Measurements from ENCODE around the gene IFIT5.
"Not testable (repeated sequence)": the region's sequence is repeated elsewhere in the genome, so short reads cannot be mapped to it uniquely, and the experiment has no call there.

IFIT5 gene

DNA sequence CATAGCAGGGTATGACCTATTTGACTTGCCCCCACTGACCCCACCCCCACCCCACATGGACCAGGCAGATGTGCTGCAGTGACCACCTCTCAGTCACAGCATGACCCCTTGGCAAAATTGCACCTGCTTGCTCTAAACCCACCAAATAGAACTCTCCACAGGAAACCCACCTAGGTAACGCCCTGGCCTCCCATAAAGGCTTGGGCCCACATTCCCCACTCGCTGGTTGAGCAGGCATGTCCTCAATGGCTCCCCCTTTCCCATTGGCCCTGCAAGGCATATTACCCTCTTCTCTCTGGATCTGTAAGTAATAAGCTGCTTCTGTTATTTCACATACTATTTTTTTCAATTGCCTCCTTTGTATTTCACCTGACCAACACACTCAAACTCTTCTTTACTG lies 19.2 kb upstream of the IFIT5 start:
- no peak for DNase-seq

DNA sequence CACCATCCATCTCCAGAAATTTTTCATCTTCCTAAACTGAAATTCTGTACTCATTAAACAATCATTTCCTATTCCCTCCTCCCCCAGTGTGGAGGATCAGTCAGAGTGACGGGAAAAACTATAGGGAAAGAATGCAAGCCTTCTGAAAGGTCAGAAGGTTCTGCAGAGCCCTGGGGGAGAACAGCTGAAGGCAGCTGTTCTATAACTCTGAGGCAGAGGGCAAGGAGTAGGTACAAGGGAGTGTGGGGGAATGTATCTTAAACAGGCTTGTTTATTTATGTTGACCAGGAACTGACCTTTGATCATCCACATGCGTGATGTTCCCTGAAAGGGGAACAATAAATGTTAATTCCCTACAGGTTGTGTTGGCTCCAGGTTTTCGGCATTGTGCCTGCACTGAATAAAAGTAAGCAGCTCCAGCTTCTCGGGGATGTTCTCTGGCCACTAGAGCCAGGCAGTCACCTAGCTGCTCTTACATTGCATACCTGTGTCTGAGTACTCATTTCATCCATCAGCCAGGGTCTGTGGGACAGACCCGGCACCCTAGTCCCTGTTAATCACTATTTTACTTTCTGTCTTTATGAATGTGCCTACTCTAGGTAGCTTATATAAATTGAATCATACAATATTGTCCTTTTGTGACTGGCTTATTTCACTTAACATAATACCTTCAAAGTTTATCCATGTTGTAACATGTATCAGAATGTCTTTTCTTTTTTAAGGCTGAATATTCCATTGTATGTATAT lies 16.2 kb upstream of the IFIT5 start:
- DNase-seq = no peak

- no peak for DNase-seq
Observed at GRCh38 chr10:89399956-89400355, 14.4 kb upstream of the IFIT5 start.

GRCh38 chr10:89403043-89403442 lies 11.3 kb upstream of the IFIT5 start:
- no peak for DNase-seq

DNA sequence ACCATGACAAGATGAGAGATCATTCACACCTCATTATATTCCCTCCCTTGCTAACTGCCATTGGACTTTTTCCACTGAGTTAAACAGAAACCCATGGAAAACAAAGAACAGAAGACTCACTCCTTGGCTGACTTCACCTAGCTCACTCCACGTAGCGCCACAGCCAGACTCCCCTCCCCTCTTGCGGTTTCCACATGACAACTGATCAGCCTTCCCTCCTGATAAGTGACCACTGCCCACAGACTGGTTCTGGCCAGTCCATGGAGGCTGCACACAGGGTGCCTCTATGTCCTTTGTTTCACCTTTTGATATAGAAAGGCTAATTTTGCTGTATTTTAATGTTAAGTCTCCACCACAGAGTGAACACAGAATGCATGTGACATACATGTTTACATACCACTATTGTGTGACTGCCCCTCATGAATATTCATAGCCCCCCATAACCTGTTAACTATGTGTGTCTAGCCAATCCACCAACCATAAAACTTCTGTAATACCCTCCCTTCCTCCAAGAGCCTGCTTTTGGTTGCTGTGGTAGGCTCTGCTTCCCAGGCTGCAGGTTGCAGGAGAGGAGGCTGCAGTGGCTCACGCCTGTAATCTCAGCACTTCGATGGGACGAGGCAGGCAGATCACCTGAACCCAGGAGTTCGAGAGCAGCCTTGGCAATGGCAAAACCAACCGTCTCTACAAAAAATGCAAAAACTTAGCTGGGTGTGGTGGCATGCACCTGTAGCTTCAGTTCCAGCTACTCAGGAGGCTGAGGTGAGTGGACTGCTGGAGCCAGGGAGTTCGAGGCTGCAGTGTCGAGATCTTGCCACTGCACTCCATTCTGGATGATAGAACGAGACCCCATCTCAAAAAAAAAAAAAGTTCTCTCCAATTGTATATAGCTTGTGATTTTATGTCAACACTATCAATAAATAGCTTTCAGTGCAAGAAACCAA lies 10.0 kb upstream of the IFIT5 start:
- DNase-seq = peak; percentile 31

GRCh38 chr10:89406178-89406577 lies 8.2 kb upstream of the IFIT5 start:
- not testable (repeated sequence) for DNase-seq

DNA sequence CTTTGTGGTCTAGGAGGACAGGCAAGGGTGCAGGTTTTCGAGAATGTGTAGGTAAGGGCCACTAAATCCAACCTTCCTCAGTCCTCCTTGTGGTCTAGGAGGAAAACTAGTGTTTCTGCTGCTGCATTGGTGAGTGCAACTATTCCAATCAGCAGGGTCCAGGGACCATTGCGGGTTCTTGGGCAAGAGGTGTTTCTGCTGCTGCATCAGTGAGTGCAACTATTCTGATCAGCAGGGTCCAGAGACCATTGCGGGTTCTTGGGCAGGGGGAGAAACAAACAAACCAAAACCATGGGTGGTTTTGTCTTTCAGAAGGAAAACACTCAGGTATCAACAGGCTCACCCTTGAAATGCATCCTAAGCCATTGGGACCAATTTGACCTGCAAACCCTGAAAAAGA lies 6.6 kb upstream of the IFIT5 start:
- DNase-seq = not testable (repeated sequence)

DNA sequence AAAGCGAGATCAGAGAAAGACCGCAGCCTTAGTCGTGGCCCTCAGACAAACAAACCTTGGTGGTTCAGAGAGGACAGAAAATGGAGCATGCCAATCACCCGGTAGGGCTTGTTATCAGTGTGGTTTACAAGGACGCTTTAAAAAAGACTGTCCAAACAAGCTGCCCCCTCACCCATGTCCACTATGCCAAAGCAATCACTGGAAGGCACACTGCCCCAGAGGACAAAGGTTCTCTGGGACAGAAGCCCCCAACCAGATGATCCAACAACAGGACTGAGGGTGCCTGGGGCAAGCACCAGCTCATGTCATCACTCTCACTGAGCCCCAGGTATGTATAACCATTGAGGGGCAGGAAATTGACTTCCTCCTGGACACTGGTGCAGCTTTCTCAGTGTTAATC lies 5.1 kb upstream of the IFIT5 start:
- DNase-seq = not testable (repeated sequence)

DNA sequence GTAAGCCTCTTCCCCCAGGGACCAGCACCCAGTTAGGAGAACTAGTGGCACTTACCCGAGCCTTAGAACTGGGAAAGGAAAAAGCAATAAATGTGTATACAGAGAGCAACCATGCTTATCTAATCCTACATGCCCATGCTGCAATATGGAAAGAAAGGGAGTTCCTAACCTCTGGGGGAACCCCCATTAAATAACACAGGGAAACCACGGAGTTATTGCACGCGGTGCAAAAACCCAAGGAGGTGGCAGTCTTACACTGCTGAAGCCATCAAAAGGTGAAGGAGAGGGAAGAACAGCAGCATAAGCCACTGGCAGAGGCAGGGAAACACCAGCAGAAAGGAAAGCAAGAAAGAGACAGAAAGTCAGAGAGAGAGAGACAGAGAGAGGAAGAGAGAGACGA lies 3.8 kb upstream of the IFIT5 start:
- not testable (repeated sequence) for DNase-seq

DNA sequence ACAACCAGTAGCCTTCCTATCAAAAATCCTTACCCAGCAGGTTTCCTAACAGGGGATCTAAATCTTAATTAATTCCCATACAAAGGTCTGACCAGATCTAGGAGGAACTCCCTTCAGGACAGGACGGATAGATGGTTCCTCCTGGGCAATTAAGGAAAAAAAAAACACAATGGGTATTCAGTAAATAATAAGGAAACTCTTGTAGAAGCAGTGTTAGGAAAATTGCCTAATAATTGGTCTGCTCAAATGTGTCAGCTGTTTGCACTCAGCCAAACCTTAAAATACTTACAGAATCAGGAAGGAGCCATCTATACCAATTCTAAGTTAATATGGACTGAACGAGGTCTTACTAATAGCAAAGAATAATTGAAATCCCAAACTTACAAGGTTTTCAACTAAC lies 3.2 kb upstream of the IFIT5 start:
- DNase-seq = not testable (repeated sequence)

DNA sequence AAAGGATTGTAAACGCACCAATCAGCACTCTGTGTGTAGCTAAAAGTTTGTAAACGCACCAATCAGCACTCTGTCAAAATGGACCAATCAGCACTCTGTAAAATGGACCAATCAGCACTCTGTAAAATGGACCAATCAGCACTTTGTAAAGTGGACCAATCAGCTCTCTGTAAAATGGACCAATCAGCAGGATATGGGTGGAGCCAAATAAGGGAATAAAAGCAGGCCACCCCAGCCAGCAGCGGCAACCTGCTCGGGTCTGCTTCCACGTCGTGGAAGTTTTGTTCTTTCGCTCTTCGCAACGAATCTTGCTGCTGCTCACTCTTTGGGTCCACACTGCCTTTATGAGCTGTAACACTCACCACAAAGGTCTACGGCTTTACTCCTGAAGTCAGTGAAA lies 2.1 kb upstream of the IFIT5 start:
- DNase-seq = not testable (repeated sequence)

- DNase-seq = no peak
Observed at GRCh38 chr10:89413398-89413912, 913 bp upstream of the IFIT5 start.

GRCh38 chr10:89414879-89415821 lies 782 bp downstream of the IFIT5 start:
- peak; percentile 56 for DNase-seq

GRCh38 chr10:89416465-89416864 lies 2.1 kb downstream of the IFIT5 start:
- no peak for DNase-seq

GRCh38 chr10:89419548-89419947 lies 5.2 kb downstream of the IFIT5 start:
- peak; percentile 66 for DNase-seq

- DNase-seq = no peak
Observed at GRCh38 chr10:89421018-89421476, 6.7 kb downstream of the IFIT5 start.

GRCh38 chr10:89425000-89425399 lies 10.6 kb downstream of the IFIT5 start:
- DNase-seq = no peak

- DNase-seq = peak; percentile 74
Observed at GRCh38 chr10:89426230-89426868, 12.0 kb downstream of the IFIT5 start.

DNA sequence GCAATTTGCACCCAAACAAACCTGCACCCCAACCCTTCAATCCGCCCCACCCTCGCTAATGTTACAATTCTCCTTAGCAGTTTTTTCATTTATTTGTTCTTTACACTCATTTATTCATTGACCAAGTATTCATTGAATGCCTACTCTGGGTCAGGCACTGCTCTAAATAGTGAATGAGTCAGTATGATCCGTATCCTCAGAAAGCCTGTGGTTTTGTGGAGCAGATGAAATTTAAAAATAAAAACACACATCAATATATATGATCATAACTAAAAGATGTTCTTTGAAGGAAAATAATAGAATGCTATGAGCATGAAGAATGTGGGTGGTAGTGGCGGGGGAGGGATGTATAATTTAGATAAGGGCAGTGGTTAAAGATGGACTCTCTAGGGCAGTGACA lies 13.3 kb downstream of the IFIT5 start:
- DNase-seq = no peak

- DNase-seq = no peak
Observed at GRCh38 chr10:89428877-89429276, 14.5 kb downstream of the IFIT5 start.

DNA sequence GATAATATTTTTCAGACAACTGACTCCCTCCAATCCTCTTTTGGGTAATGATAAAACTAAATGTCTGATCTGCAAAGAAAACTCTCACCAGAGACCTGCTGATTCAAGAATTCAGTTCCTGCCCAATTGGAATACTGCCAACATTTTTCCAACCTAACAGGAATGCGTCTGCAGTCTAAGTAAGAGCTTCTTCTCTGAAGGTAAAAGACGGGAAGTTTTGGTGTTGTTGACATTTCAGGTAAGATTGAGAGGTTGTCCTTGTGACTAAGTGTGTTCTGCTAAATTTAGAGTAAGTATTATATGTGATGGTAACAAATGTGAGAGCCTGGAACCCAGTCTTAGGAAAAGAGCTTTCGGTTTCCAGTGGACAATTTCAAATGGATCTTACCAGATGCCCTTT lies 17.6 kb downstream of the IFIT5 start:
- DNase-seq = no peak

GRCh38 chr10:89438525-89438924 lies 24.2 kb downstream of the IFIT5 start:
- no peak for DNase-seq

Data from hematopoietic multipotent progenitor cell treated with erythropoietin and hydrocortisone succinate and interleukin-3 and kit ligand, for 4 days (in vitro differentiated cells).